ENCODE results near the gene PFKL.

PFKL gene

DNA sequence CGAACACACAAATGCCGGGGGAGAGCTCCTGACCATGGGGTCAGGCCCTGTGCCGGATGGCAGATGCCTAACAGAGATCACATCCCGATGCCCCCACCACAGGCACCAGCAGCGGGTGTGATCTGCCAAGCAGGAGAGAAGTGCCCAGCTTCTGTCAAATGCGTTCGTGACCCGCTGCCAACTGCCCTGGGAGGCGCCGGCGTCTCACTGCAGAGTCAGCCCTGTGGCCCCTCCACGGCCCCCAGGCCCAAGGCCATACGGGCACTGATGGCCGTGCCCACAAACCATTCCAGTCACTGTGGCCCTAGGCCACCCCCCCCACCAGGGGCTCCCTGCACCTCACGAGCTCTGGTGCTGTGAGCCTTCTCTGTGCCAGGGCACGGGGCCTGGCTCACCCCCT is 31.4 kb downstream of the PFKL start:
- no peak overlapping the region for H3K27ac ChIP-seq (replicated peaks)
- no peak overlapping the region for H3K4me3 ChIP-seq (replicated peaks; ENCODE audit: insufficient read depth, low read length)
- no peaks in the 10 kb centered on the region for H3K27me3 ChIP-seq (ENCODE audit: insufficient read depth, poor library complexity, severe bottlenecking)
- TF ChIP-seq, protein P1, sequence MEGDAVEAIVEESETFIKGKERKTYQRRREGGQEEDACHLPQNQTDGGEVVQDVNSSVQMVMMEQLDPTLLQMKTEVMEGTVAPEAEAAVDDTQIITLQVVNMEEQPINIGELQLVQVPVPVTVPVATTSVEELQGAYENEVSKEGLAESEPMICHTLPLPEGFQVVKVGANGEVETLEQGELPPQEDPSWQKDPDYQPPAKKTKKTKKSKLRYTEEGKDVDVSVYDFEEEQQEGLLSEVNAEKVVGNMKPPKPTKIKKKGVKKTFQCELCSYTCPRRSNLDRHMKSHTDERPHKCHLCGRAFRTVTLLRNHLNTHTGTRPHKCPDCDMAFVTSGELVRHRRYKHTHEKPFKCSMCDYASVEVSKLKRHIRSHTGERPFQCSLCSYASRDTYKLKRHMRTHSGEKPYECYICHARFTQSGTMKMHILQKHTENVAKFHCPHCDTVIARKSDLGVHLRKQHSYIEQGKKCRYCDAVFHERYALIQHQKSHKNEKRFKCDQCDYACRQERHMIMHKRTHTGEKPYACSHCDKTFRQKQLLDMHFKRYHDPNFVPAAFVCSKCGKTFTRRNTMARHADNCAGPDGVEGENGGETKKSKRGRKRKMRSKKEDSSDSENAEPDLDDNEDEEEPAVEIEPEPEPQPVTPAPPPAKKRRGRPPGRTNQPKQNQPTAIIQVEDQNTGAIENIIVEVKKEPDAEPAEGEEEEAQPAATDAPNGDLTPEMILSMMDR (IDR thresholded peaks at IDR 0.05; ENCODE audit: insufficient read depth, low read length), result no peak
- TF ChIP-seq REST (IDR thresholded peaks at IDR 0.05; ENCODE audit: insufficient replicate concordance, low read depth), result no peak
- no peak for TF ChIP-seq POLR2AphosphoS5 (IDR thresholded peaks at IDR 0.05; ENCODE audit: low read depth)
- DNase-seq (ENCODE audit: low read depth in 1 of 2, low spot score in 1 of 2), result no peak

DNA sequence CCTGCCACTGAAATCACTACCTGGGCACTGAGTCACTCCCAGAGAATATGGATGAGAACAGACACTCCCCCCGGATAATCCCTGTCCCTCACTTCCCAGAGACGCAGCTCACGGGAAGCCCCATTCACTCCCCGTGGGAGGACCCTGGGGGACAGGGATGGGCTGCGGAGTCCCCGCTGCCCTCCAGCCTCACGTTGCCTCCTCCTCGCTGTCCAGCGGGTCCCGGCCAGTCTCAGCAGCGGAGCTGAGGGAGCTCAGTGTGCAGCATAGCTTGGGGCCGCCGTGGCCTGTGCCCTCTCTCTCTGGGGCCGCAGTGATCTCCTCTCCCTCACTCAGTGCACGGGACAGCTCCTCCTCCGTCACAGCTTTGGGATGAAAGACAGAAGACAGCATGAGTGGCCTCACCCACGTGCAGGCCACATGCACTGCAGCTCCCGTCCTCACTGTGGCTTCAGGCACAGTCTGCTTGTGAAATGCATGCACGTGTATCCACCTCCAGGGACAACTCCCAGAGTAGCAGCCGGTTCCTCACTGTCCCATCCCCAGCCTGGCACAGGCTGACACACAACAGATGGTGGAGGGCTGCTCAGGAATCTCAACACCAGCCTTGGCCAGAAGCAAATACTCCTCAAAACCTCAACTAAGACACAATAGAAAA is 31.9 kb downstream of the PFKL start:
- TF ChIP-seq POLR2AphosphoS5 (IDR thresholded peaks at IDR 0.05; ENCODE audit: low read depth) (peak; percentile 7; the same call in 1 of the 2 replicates), SPI1 (IDR thresholded peaks at IDR 0.05; ENCODE audit: borderline replicate concordance, low read depth) (no peak)
- DNase-seq (ENCODE audit: low read depth in 1 of 2, low spot score in 1 of 2), result peak in 1 of 2 experiments; percentile 7
- Histone ChIP-seq H3K27ac (replicated peaks) (no peak overlapping the region), H3K27me3 (ENCODE audit: insufficient read depth, poor library complexity, severe bottlenecking) (no peaks in the 10 kb centered on the region), H3K4me3 (replicated peaks; ENCODE audit: insufficient read depth, low read length) (no peak overlapping the region)

GRCh38 chr21:44332383-44332782 is 32.5 kb downstream of the PFKL start:
- no peak for DNase-seq (ENCODE audit: low read depth in 1 of 2, low spot score in 1 of 2)
- H3K27me3 ChIP-seq (ENCODE audit: insufficient read depth, poor library complexity, severe bottlenecking), result no peaks in the 10 kb centered on the region
- no peak overlapping the region for H3K4me3 ChIP-seq (replicated peaks; ENCODE audit: insufficient read depth, low read length)
- TF ChIP-seq REST (IDR thresholded peaks at IDR 0.05; ENCODE audit: insufficient replicate concordance, low read depth) (no peak), GABPA (IDR thresholded peaks at IDR 0.05; ENCODE audit: low read depth) (no peak), POLR2AphosphoS5 (IDR thresholded peaks at IDR 0.05; ENCODE audit: low read depth) (no peak)
- TF ChIP-seq, protein P1 (IDR thresholded peaks at IDR 0.05; ENCODE audit: insufficient read depth, low read length), result no peak
- no peak overlapping the region for H3K27ac ChIP-seq (replicated peaks)

- H3K27me3 ChIP-seq (ENCODE audit: insufficient read depth, poor library complexity, severe bottlenecking), result no peaks in the 10 kb centered on the region
- H3K27ac ChIP-seq (replicated peaks), result no peak overlapping the region
- DNase-seq (ENCODE audit: low read depth in 1 of 2, low spot score in 1 of 2), result no peak
- TF ChIP-seq GABPA (IDR thresholded peaks at IDR 0.05; ENCODE audit: low read depth) (no peak), POLR2AphosphoS5 (IDR thresholded peaks at IDR 0.05; ENCODE audit: low read depth) (no peak), REST (IDR thresholded peaks at IDR 0.05; ENCODE audit: insufficient replicate concordance, low read depth) (no peak), SPI1 (IDR thresholded peaks at IDR 0.05; ENCODE audit: borderline replicate concordance, low read depth) (no peak)
- TF ChIP-seq, protein P1 (IDR thresholded peaks at IDR 0.05; ENCODE audit: insufficient read depth, low read length), result no peak
- no peak overlapping the region for H3K4me3 ChIP-seq (replicated peaks; ENCODE audit: insufficient read depth, low read length)
These were observed 33.1 kb downstream of the PFKL start for GRCh38 chr21:44332965-44333364.

Measured in HL-60 (cell line).